Measurements from ENCODE around the gene CNTLN. TPM values are rescaled to one million over a fixed set of nuclear protein-coding genes. Genes with fewer than 3 reads are reported as not detected.

CNTLN gene
- total and polyA plus RNA-seq, 2 of the 13 experiments (the other 11 are each of a cell fraction or from before 2014, with no cell fraction given), result 1.5 to 5.7 TPM

- TF ChIP-seq ZBTB40 (IDR thresholded peaks at IDR 0.05) (no peak), ZBTB40 (CRISPR knock-in tag; IDR thresholded peaks at IDR 0.05) (no peak), ZNF790 (CRISPR knock-in tag; IDR thresholded peaks at IDR 0.05; ENCODE audit: borderline replicate concordance) (no peak)
Measured at GRCh38 chr9:17480966-17481365, 346.1 kb downstream of the CNTLN start (continued).

DNA sequence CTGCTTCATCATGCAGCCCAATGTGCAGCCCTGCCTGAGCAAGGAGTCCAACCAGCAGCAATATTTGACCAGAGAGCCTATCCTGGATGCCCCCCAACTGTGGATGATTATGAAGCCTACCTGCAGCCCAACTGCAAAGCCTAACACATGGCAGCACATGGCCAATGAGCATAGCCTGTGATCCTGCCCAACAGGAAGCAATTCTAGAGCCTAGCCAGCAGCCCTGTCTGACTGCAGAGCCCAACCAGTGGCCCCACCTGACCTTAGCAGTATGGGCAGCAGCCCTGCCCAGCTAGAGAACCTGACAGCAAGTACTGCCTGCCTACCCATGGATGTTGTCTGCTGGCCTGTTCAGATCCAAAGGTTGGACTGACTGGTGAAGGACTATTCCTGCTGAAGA lies 346.7 kb downstream of the CNTLN start:
- Histone ChIP-seq H4K20me1 (ENCODE audit: insufficient read depth, low read length) (no peaks in the 10 kb centered on the region), H3K9ac (ENCODE audit: insufficient read depth, low read depth, low read length) (no peak overlapping the region), H3K27ac (ENCODE audit: extremely low read length, insufficient read depth, low read length) (no peak overlapping the region), H3K4me3 (replicated peaks in 1 of 3; ENCODE audit: insufficient read depth in 1 of 3, low read depth in 2 of 3, low read length in 3 of 3) (no peak overlapping the region), H2AFZ (ENCODE audit: low read length) (no peak overlapping the region), H3K27me3 (ENCODE audit: control insufficient read depth in 1 of 2, insufficient read depth in 2 of 2, low read length in 2 of 2) (no peaks in the 10 kb centered on the region), H3K36me3 (replicated peaks in 1 of 2; ENCODE audit: control insufficient read depth in 1 of 2, insufficient read depth in 2 of 2, low read length in 2 of 2) (no peaks in the 10 kb centered on the region), H3K79me2 (ENCODE audit: insufficient read depth, low read length) (no peaks in the 10 kb centered on the region), H3K4me1 (ENCODE audit: insufficient read depth, low read length) (no peaks in the 10 kb centered on the region), H3K9me3 (ENCODE audit: low read length) (no peaks in the 10 kb centered on the region; the same call in 1 of the 2 replicates), H3K4me2 (ENCODE audit: low read depth, low read length) (no peak overlapping the region)
- intact Hi-C loops (cut with micrococcal nuclease; ENCODE audit: unreplicated experiment) (no loop called here), in situ Hi-C loops (cut with HindIII; ENCODE audit: extremely low pct_ligation_motif_present, low pct_unique_long_range_greater_than_20kb) (no loop called here)
- CTCF ChIA-PET (ENCODE audit: low intra/inter-chr PET ratio, low total read pairs), result no interaction called here
- no peak for FAIRE-seq
- BruUV-seq (replicated peaks), result no TSS peak
- no peak for DNase-seq (ENCODE audit: low spot score)
- TF ChIP-seq ZNF274 (CRISPR knock-in tag; IDR thresholded peaks at IDR 0.05) (no peak), HIC2 (CRISPR knock-in tag; IDR thresholded peaks at IDR 0.05; ENCODE audit: low read depth) (no peak), ZNF354B (CRISPR knock-in tag; IDR thresholded peaks at IDR 0.05) (no peak), THYN1 (CRISPR knock-in tag; IDR thresholded peaks at IDR 0.05; ENCODE audit: borderline replicate concordance, low read depth) (no peak), NR2F1 (CRISPR knock-in tag; IDR thresholded peaks at IDR 0.05) (no peak), RBFOX2 (IDR thresholded peaks at IDR 0.05; ENCODE audit: low read depth, low read length) (no peak)
- POLR2A ChIA-PET, result no interaction called here
- no peak for ATAC-seq
